Kidney glomerular epithelial cell (primary cell): ENCODE results near the gene NTMT1.
A peak's percentile ranks its signal among the peaks of the same experiment; 100 is the strongest.

ENCODE experiments used
- DNase-seq: peaks from one replicate; lab custom pipeline; 2025; lab: John Stamatoyannopoulos, UW

The NTMT1 gene

GRCh38 chr9:129678844-129679243 lies 52.9 kb downstream of the NTMT1 start:
- no peak for DNase-seq

- no peak for DNase-seq
These were observed 53.6 kb downstream of the NTMT1 start for GRCh38 chr9:129679537-129679936.

- no peak for DNase-seq
These were observed 56.0 kb downstream of the NTMT1 start for GRCh38 chr9:129681924-129682323.

- no peak for DNase-seq
These were observed 56.4 kb downstream of the NTMT1 start for GRCh38 chr9:129682381-129682780.

GRCh38 chr9:129685220-129685932 lies 59.4 kb downstream of the NTMT1 start:
- peak; percentile 39 for DNase-seq
